ENCODE results near the gene SORCS2.
A peak's percentile ranks its signal among the peaks of the same experiment; 100 is the strongest.

SORCS2 gene

GRCh38 chr4:7765666-7766065, 573.3 kb downstream of the SORCS2 start:
- no peak for DNase-seq (ENCODE audit: low spot score)

- DNase-seq (ENCODE audit: low spot score): no peak
These were observed 573.7 kb downstream of the SORCS2 start for GRCh38 chr4:7766086-7766485.

GRCh38 chr4:7766661-7767345, 574.5 kb downstream of the SORCS2 start:
- no peak for DNase-seq (ENCODE audit: low spot score)

- DNase-seq (ENCODE audit: low spot score): no peak
These were observed 575.2 kb downstream of the SORCS2 start for GRCh38 chr4:7767526-7767925.

GRCh38 chr4:7767966-7768365, 575.6 kb downstream of the SORCS2 start:
- no peak for DNase-seq (ENCODE audit: low spot score)

- no peak for DNase-seq (ENCODE audit: low spot score)
These were observed 576.4 kb downstream of the SORCS2 start for GRCh38 chr4:7768736-7769135.

GRCh38 chr4:7769396-7770223, 577.3 kb downstream of the SORCS2 start:
- DNase-seq (ENCODE audit: low spot score): no peak

GRCh38 chr4:7770224-7771050, 578.1 kb downstream of the SORCS2 start:
- DNase-seq (ENCODE audit: low spot score): peak; percentile 68

- DNase-seq (ENCODE audit: low spot score): no peak
These were observed 578.7 kb downstream of the SORCS2 start for GRCh38 chr4:7771056-7771455.

GRCh38 chr4:7771541-7772507, 579.5 kb downstream of the SORCS2 start:
- DNase-seq (ENCODE audit: low spot score): no peak

- DNase-seq (ENCODE audit: low spot score): peak; percentile 63
These were observed 580.5 kb downstream of the SORCS2 start for GRCh38 chr4:7772711-7773385.

GRCh38 chr4:7773401-7774180, 581.3 kb downstream of the SORCS2 start:
- DNase-seq (ENCODE audit: low spot score): no peak

- no peak for DNase-seq (ENCODE audit: low spot score)
These were observed 582.3 kb downstream of the SORCS2 start for GRCh38 chr4:7774301-7775294.

GRCh38 chr4:7775396-7775795, 583.1 kb downstream of the SORCS2 start:
- DNase-seq (ENCODE audit: low spot score): no peak

GRCh38 chr4:7777017-7777710, 584.8 kb downstream of the SORCS2 start:
- no peak for DNase-seq (ENCODE audit: low spot score)

GRCh38 chr4:7777871-7778509, 585.7 kb downstream of the SORCS2 start:
- DNase-seq (ENCODE audit: low spot score): no peak
